ENCODE data around the gene LRRC37B. TPM values are rescaled to one million over a fixed set of nuclear protein-coding genes. Genes with fewer than 3 reads are reported as not detected.
A peak's percentile ranks its signal among the peaks of the same experiment; 100 is the strongest.
"Not testable (repeated sequence)": the region's sequence is repeated elsewhere in the genome, so short reads cannot be mapped to it uniquely, and the experiment has no call there.

The LRRC37B gene
- total RNA-seq, 2 experiments from 2014 or later: 15.5 to 17.3 TPM

DNA sequence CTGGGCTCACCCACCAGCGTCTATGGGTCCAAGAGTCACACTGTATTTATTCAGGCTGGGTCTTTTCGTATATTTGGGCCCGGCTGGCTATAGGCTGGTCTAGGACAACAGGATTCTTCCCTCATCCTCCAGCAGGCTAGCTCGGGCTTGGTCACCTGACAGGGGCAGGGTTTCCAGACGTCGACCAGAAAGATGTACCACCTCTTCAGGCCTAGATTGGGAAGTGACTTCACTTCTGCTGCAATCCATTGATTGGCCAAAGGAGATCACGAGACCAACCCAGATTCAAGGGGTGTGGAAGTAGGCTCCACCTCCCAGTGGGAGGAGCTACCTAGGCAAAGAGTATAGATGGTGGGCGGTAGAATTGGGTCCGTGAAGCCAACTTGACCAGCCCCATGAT is 53.5 kb downstream of the LRRC37B start:
- H3K36me3 Mint-ChIP-seq (ENCODE audit: low read depth); CTCF ChIA-PET; H3K27ac Mint-ChIP-seq; H3K4me3 Mint-ChIP-seq; intact Hi-C loops (cut with micrococcal nuclease); POLR2A ChIA-PET; H3K9me3 Mint-ChIP-seq; H3K4me1 Mint-ChIP-seq (ENCODE audit: low read depth); H3K27me3 Mint-ChIP-seq: not testable (repeated sequence)
- DNase-seq (peak; percentile 21), ATAC-seq (peak; percentile 94)

DNA sequence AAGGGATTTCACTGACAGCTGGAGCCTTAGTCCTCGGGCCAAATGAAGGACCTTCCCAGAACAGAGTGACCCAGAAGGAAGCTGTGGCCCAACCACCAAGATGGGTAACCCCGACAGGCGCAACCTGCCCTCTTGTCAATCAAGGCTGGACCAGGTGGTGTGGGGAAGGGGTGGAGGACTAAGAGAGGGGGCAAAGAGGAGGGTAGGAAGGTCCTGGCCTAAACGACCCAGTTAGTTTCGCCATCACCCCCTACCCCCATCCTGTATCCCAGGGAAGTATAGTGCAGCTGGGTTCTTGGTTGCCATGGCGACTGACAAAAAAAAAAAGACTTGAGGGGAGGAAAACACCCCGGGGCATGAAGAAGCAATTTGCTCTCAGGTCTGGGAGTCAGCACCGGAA is 54.7 kb downstream of the LRRC37B start:
- H3K4me1 Mint-ChIP-seq (ENCODE audit: low read depth); intact Hi-C loops (cut with micrococcal nuclease); H3K4me3 Mint-ChIP-seq; DNase-seq; H3K9me3 Mint-ChIP-seq; ATAC-seq; H3K27ac Mint-ChIP-seq; H3K27me3 Mint-ChIP-seq; POLR2A ChIA-PET; H3K36me3 Mint-ChIP-seq (ENCODE audit: low read depth); CTCF ChIA-PET: not testable (repeated sequence)

DNA sequence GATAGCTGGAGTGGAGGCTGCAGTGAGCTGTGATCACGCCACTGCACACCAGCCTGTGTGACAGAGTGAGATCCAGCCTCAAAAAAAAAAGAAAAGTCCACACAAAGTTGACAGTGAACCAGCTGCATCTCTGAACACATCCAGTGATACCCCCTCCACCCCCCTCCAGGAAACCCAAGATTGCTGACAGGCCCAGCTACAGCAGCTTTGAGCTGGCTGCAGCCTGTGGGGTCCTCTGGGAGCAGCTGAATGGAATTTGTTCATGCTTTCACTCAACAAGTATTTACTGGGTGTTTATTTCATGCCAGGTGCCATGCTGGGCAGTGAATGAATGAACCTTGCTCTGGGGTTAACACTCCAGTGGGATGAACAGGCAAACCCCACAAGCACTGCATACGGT is 56.9 kb downstream of the LRRC37B start:
- H3K4me1 Mint-ChIP-seq (ENCODE audit: low read depth); H3K4me3 Mint-ChIP-seq; H3K27ac Mint-ChIP-seq; POLR2A ChIA-PET; H3K9me3 Mint-ChIP-seq; ATAC-seq; DNase-seq; H3K27me3 Mint-ChIP-seq; CTCF ChIA-PET; intact Hi-C loops (cut with micrococcal nuclease); H3K36me3 Mint-ChIP-seq (ENCODE audit: low read depth): not testable (repeated sequence)

DNA sequence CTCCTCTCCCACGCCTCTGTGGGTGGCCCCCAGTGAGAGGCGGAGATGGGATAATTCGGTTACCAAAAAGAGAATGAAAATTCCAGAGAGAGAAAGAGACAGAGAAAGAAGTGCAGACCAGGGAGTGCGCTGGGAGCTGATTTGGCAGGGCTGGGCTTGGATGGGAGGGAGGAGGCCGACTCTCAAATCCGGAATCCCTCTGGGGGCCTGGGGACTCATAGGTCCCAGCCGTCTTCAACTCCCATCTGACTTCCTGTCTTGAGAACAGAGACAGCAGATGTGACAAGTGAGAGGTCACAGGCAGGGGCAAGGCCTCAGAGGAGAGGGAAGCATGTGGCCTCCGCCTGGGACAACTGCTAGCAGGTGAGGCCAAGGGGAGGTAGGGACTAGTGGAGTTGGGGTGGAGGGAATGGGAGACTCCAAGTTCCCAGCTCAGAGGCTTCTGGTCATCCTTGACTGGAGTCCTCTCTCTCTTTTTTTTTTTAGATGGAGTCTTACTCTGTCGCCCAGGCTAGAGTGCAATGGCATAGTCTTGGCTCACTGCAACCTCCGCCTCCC is 59.0 kb downstream of the LRRC37B start:
- H3K27me3 Mint-ChIP-seq; intact Hi-C loops (cut with micrococcal nuclease); H3K4me1 Mint-ChIP-seq (ENCODE audit: low read depth); H3K36me3 Mint-ChIP-seq (ENCODE audit: low read depth); ATAC-seq; CTCF ChIA-PET; POLR2A ChIA-PET; H3K4me3 Mint-ChIP-seq; H3K9me3 Mint-ChIP-seq; DNase-seq; H3K27ac Mint-ChIP-seq: not testable (repeated sequence)

DNA sequence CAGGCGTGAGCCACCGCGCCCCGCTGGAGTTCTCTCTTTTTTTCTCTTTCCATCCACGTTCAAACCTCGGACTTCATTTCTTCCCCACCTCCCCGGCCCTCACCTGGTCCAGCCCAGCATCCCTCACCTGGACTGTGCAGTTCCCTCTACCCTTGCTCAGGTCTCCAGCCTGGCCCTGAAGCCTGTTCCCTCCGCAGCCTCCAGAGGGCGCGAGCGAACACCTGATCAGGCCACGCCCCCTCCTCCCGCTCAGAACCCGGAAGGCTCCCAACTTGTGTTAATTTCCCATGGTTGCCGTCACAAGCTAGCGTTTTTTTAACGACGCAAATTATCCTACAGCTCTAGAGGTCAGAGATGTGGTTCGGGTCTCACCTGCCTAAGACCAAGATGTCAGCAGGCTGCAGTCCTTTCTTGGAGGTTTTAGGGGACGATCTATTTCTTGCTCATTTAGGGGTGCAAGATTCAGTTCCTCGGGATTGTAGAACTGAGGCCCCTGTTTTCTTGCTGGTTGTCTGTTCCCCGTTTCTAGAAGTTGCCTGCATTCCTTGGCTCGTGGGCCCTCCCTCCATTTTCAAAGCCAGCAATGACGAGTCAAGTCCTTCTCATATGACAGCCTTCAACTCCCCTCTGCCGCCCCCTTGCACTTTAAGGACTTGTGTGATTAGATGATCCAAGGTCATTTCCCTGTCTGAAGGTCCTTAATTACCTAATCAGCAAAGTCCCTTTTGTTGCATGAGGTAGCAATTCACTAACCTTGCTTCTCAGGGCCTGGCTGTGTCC is 59.9 kb downstream of the LRRC37B start:
- H3K36me3 Mint-ChIP-seq (ENCODE audit: low read depth); H3K9me3 Mint-ChIP-seq; CTCF ChIA-PET; H3K27me3 Mint-ChIP-seq; POLR2A ChIA-PET; H3K4me1 Mint-ChIP-seq (ENCODE audit: low read depth); intact Hi-C loops (cut with micrococcal nuclease): not testable (repeated sequence)
- peak; percentile 98 for ATAC-seq
- peak; percentile 76 for DNase-seq
- Mint-ChIP-seq H3K27ac (peak overlapping the region; percentile 55), H3K4me3 (peak overlapping the region; percentile 55)
- TF ChIP-seq, protein P1, sequence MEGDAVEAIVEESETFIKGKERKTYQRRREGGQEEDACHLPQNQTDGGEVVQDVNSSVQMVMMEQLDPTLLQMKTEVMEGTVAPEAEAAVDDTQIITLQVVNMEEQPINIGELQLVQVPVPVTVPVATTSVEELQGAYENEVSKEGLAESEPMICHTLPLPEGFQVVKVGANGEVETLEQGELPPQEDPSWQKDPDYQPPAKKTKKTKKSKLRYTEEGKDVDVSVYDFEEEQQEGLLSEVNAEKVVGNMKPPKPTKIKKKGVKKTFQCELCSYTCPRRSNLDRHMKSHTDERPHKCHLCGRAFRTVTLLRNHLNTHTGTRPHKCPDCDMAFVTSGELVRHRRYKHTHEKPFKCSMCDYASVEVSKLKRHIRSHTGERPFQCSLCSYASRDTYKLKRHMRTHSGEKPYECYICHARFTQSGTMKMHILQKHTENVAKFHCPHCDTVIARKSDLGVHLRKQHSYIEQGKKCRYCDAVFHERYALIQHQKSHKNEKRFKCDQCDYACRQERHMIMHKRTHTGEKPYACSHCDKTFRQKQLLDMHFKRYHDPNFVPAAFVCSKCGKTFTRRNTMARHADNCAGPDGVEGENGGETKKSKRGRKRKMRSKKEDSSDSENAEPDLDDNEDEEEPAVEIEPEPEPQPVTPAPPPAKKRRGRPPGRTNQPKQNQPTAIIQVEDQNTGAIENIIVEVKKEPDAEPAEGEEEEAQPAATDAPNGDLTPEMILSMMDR (IDR thresholded peaks at IDR 0.05): peak; percentile 44

DNA sequence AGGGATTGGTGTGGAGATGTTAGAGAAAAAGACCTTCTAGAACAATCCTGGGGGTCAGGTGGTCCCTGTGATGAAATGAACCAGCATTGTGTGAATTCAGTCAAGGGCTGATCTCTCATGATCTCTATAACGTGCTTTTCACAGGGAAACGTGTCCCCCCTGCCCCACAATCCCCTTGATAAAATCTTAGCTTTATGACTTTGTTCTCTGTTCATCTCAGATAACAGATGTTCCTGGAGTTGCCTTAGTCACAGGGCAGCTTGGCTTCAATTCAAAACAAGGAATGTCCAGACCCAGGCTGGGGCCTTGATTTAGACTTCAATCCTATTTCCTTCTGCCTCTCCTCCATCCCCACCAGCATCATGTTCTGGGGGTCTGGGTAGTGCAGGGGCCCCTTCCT is 61.9 kb downstream of the LRRC37B start:
- intact Hi-C loops (cut with micrococcal nuclease); H3K4me3 Mint-ChIP-seq; ATAC-seq; H3K9me3 Mint-ChIP-seq; H3K27ac Mint-ChIP-seq; CTCF ChIA-PET; POLR2A ChIA-PET; H3K36me3 Mint-ChIP-seq (ENCODE audit: low read depth); DNase-seq; H3K27me3 Mint-ChIP-seq; H3K4me1 Mint-ChIP-seq (ENCODE audit: low read depth): not testable (repeated sequence)

DNA sequence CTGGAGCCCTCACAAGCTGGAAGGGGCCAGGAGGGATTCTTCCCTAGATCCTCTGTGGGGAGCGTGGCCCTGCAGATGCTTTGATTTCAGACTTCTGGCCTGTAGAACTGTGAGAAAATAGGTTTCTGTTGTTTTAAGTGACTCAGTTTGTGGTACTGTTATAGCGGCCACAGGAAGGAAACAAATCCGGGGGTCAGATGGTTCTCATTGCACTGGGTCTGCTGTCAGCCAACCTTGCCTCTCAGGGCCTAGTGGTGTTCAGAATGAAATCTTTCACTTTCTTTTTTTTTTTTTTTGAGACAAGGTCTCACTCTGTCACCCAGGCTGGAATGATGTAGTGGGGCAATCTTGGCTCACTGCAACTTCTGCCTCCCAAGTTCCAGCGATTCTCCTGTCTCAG is 64.8 kb downstream of the LRRC37B start:
- H3K4me1 Mint-ChIP-seq (ENCODE audit: low read depth); CTCF ChIA-PET; H3K27me3 Mint-ChIP-seq; POLR2A ChIA-PET; intact Hi-C loops (cut with micrococcal nuclease); H3K36me3 Mint-ChIP-seq (ENCODE audit: low read depth); H3K27ac Mint-ChIP-seq; H3K9me3 Mint-ChIP-seq; H3K4me3 Mint-ChIP-seq: not testable (repeated sequence)
- DNase-seq: peak; percentile 67
- ATAC-seq: peak; percentile 95

DNA sequence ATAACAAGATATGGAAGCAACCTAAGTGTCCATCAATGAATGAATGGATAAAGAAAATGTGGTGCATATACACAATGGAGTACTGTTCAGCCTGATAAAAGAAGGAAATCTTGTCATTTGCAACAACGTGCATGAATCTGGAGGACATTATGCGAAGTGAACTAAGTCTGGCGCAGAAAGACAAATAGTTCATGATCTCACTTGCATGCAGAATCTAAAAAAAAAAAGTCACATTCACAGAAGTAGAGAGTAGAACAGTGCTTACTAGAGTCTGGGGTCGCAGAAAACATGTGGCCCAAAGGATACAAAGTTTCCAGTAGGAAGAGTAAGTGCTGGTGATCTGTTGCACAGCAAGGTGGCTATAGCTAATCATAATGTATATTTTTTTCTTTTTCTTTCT is 65.9 kb downstream of the LRRC37B start:
- H3K36me3 Mint-ChIP-seq (ENCODE audit: low read depth); H3K27me3 Mint-ChIP-seq; POLR2A ChIA-PET; H3K4me3 Mint-ChIP-seq; ATAC-seq; H3K4me1 Mint-ChIP-seq (ENCODE audit: low read depth); intact Hi-C loops (cut with micrococcal nuclease); H3K9me3 Mint-ChIP-seq; CTCF ChIA-PET; DNase-seq; H3K27ac Mint-ChIP-seq: not testable (repeated sequence)

DNA sequence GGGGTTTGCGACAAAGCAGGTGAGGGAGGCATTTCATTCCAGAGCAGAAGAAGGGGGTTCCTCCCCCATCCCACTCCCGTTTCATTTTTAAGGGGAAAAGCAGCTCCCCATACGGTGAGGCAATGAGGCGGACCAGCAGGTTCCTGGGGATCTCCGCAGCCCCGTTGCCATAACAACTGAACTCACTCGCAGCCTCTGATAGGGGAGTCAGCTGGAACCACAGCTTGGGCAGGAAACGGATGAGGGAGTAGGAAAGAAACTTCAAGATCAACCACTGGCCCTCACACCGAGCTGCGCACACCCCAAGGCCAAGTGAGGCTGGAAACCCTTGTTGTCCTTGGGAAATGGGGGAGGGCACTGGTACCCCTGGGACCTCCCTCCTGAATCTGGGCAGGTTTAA is 72.6 kb downstream of the LRRC37B start:
- CTCF ChIA-PET; H3K36me3 Mint-ChIP-seq (ENCODE audit: low read depth); H3K27me3 Mint-ChIP-seq; POLR2A ChIA-PET; intact Hi-C loops (cut with micrococcal nuclease); H3K9me3 Mint-ChIP-seq; H3K4me1 Mint-ChIP-seq (ENCODE audit: low read depth): not testable (repeated sequence)
- DNase-seq (peak; percentile 92), ATAC-seq (peak; percentile 92)
- H3K4me3 Mint-ChIP-seq: peak overlapping the region; percentile 64
- H3K27ac Mint-ChIP-seq: peak overlapping the region; percentile 90

DNA sequence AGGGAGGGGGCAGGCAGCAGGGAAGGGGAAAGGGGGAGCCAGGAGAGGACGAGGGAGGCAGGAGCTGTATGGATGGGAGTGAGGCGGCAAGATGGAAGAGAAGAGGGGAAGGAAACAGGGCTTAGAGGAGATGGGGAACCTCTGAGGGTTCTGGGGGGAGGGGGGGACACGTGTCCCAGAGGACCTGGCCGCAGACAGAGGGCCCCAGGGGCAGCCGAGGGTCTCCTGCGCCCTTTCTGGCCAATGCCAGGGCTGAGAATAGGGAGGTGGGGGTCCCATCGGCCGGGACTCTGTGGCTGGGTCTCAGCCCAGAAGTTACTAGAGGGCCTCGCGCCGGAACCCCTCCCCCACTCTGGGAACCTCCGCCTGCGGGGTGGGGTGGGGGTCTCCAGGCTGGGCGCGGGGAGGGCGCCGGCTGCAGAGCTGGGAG is 76.4 kb downstream of the LRRC37B start:
- H3K27me3 Mint-ChIP-seq; H3K4me1 Mint-ChIP-seq (ENCODE audit: low read depth); POLR2A ChIA-PET; DNase-seq; CTCF ChIA-PET; H3K9me3 Mint-ChIP-seq; H3K36me3 Mint-ChIP-seq (ENCODE audit: low read depth); intact Hi-C loops (cut with micrococcal nuclease): not testable (repeated sequence)
- ATAC-seq: peak; percentile 6
- Mint-ChIP-seq H3K4me3 (peak overlapping the region; percentile 36), H3K27ac (peak overlapping the region; percentile 30)

DNA sequence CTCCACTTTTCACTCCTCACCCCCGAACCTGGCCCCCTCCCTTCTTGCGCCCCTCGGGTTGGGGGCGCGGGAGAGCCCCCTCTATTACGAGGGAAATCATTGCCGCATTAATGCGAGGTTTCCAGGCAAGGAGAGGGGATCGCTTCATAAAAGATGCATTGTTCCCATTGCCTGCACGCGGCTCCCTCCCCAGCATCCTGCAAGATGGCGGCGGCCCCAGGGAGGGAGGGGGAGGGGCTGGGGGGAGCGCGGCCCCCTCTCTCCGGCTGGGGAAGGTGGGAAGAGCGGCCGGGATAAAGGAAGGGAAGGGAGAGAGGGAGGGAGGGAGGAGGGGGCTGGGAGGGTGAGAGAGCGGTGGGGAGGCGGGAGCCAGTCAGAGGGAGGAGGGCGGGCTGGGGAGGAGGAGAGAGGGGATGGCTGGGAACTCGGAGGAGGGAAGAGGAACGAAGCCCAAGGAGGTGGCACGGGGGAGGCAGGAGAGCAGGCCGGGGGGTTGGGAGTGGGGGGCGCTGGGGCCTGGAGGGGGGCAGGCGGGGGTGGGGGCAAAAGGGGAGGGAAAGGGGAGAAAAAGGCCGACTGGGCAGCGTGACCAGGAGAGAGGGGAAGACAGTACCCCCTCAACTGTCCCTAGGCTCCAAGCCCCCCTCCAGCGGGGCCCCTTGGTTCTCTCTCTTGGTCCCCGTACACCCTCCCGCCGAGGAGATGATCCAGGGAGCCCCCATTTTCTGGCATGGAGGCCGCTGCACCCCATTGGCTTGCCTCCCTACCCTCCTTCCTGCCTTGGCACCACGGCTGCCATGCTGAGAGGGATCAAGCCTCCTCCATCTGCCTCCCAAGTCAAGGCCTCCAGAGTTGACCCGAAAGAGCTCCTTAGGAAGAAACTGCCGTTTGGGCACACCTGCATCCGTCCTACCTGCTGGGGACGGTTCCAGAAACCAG is 77.1 kb downstream of the LRRC37B start:
- H3K27ac Mint-ChIP-seq; H3K4me1 Mint-ChIP-seq (ENCODE audit: low read depth); DNase-seq; H3K9me3 Mint-ChIP-seq; H3K27me3 Mint-ChIP-seq; POLR2A ChIA-PET; H3K4me3 Mint-ChIP-seq; CTCF ChIA-PET; intact Hi-C loops (cut with micrococcal nuclease); H3K36me3 Mint-ChIP-seq (ENCODE audit: low read depth): not testable (repeated sequence)
- peak; percentile 34 for ATAC-seq

Data from activated CD8-positive, alpha-beta T cell treated with anti-CD3 and anti-CD28 coated beads for 36 hours (primary cell).